DOHH2 (cell line): Measurements from ENCODE around the gene LRP4.
A peak's percentile ranks its signal among the peaks of the same experiment; 100 is the strongest.

ENCODE experiments used
- H3F3A ChIP-seq: fragments of 200-600 bp; sonication (generic), shearing (Covaris generic); 2 replicates; pipeline ENCODE4 v1.6.0; 2016; ENCODE audit warnings: antibody characterized with exemption, mild to moderate bottlenecking; ENCODE audit not compliant: control insufficient read depth, insufficient read depth
- H3K27ac ChIP-seq: fragments of 200-600 bp; sonication (generic); 2 replicates; pipeline ENCODE4 v1.5.1; 2014; ENCODE audit warnings: low read depth, mild to moderate bottlenecking, low read length, moderate library complexity
- H3K27me3 ChIP-seq: fragments of 200-600 bp; sonication (generic); 2 replicates; pipeline ENCODE4 v1.6.1; 2014; ENCODE audit warnings: mild to moderate bottlenecking, low read length, mixed read lengths; ENCODE audit not compliant: control insufficient read depth
- H3K36me3 ChIP-seq: fragments of 200-600 bp; sonication (generic); 2 replicates; pipeline ENCODE4 v1.6.1; 2014; ENCODE audit warnings: mild to moderate bottlenecking, low read length, moderate library complexity, mixed read lengths; ENCODE audit not compliant: control insufficient read depth
- H3K4me1 ChIP-seq: fragments of 200-600 bp; sonication (generic); 2 replicates; pipeline ENCODE4 v1.6.1; 2014; ENCODE audit warnings: mild to moderate bottlenecking, low read length, mixed read lengths; ENCODE audit not compliant: control insufficient read depth
- H3K4me2 ChIP-seq: fragments of 200-600 bp; sonication (generic); 2 replicates; pipeline ENCODE4 v1.6.0; 2014; ENCODE audit warnings: mild to moderate bottlenecking, low read length, moderate library complexity
- H3K4me3 ChIP-seq: fragments of 200-600 bp; sonication (generic); 2 replicates; pipeline ENCODE4 v1.5.1; 2014; ENCODE audit warnings: mild to moderate bottlenecking, low read length, mixed read lengths
- H3K79me2 ChIP-seq: fragments of 200-600 bp; sonication (generic); 2 replicates; pipeline ENCODE4 v1.6.1; 2014; ENCODE audit warnings: mild to moderate bottlenecking, low read length, mixed read lengths; ENCODE audit not compliant: control insufficient read depth
- H3K9me2 ChIP-seq: fragments of 200-600 bp; sonication (generic); replicated peaks from 2 replicates; pipeline ENCODE4 v1.6.1; 2014; ENCODE audit warnings: mild to moderate bottlenecking, low read length, mixed read lengths; ENCODE audit not compliant: control insufficient read depth
- H3K9me3 ChIP-seq: fragments of 200-600 bp; sonication (generic); 2 replicates; pipeline ENCODE4 v1.6.1; 2014; ENCODE audit warnings: antibody characterized with exemption, low read length, mixed read lengths; ENCODE audit not compliant: control insufficient read depth, insufficient read depth
- H4K20me1 ChIP-seq: fragments of 200-600 bp; sonication (generic); 2 replicates; pipeline ENCODE4 v1.6.0; 2014; ENCODE audit warnings: low read depth, mild to moderate bottlenecking, antibody characterized with exemption, low read length, moderate library complexity; ENCODE audit not compliant: control insufficient read depth, insufficient read depth
- CTCF ChIP-seq: fragments of 200-600 bp; sonication (generic); IDR thresholded peaks from one replicate; pipeline ENCODE4 v1.5.1; 2014; ENCODE audit warnings: antibody characterized with exemption, mild to moderate bottlenecking, low read depth, low read length; ENCODE audit not compliant: poor library complexity, severe bottlenecking
- EZH2phosphoT487 ChIP-seq: fragments of 200-600 bp; sonication (generic); IDR thresholded peaks from 2 replicates; pipeline ENCODE4 v1.6.1; 2017; ENCODE audit warnings: borderline replicate concordance, mild to moderate bottlenecking, antibody characterized with exemption, low read length, moderate library complexity, mixed read lengths

LRP4 gene

GRCh38 chr11:46849631-46850030, 68.7 kb downstream of the LRP4 start:
- Histone ChIP-seq H3K36me3 (peaks cover 7% of the 10 kb centered on the region; the same call in 1 of the 2 replicates), H3K9me2 (no peaks in the 10 kb centered on the region), H3K4me1 (peaks cover 18% of the 10 kb centered on the region), H3K79me2 (peaks cover 15% of the 10 kb centered on the region), H3K4me3 (no peak overlapping the region), H3F3A (0 out of 2 replicates have a peak, but pooled peaks cover 2% of the 10 kb centered on the region), H3K4me2 (no peak overlapping the region), H3K27me3 (no peaks in the 10 kb centered on the region), H3K27ac (no peak overlapping the region), H3K9me3 (no peaks in the 10 kb centered on the region), H4K20me1 (peaks cover 5% of the 10 kb centered on the region)
- no peak for TF ChIP-seq EZH2phosphoT487
- TF ChIP-seq CTCF: no peak

GRCh38 chr11:46846510-46846830, 71.9 kb downstream of the LRP4 start:
- Histone ChIP-seq H3K9me3 (no peaks in the 10 kb centered on the region), H3K4me1 (peaks cover 28% of the 10 kb centered on the region), H3K27me3 (no peaks in the 10 kb centered on the region), H3K36me3 (peaks cover 35% of the 10 kb centered on the region), H4K20me1 (peaks cover 21% of the 10 kb centered on the region), H3K9me2 (no peaks in the 10 kb centered on the region), H3K79me2 (peaks cover 46% of the 10 kb centered on the region), H3K4me2 (peak overlapping the region; percentile 62), H3K4me3 (peak overlapping the region; percentile 89), H3K27ac (no peak overlapping the region), H3F3A (0 out of 2 replicates have a peak, but pooled peaks cover 2% of the 10 kb centered on the region)
- TF ChIP-seq EZH2phosphoT487 (no peak), CTCF (no peak)

- H4K20me1 ChIP-seq: peaks cover 21% of the 10 kb centered on the region
- no peaks in the 10 kb centered on the region for H3F3A ChIP-seq
- TF ChIP-seq EZH2phosphoT487 (no peak), CTCF (no peak)
- H3K79me2 ChIP-seq: peaks cover 52% of the 10 kb centered on the region
- peak within 1 kb of the TSS; percentile 89 for H3K4me3 ChIP-seq
- peak within 1 kb of the TSS; percentile 62 for H3K4me2 ChIP-seq
- H3K27me3 ChIP-seq: no peaks in the 10 kb centered on the region
- no peaks in the 10 kb centered on the region for H3K9me3 ChIP-seq
- H3K27ac ChIP-seq: peak within 1 kb of the TSS; percentile 56
- no peaks in the 10 kb centered on the region for H3K9me2 ChIP-seq
- H3K4me1 ChIP-seq: peaks cover 28% of the 10 kb centered on the region
- peaks cover 39% of the 10 kb centered on the region for H3K36me3 ChIP-seq
These were observed 72.4 kb downstream of the LRP4 start, which contains the start of gene CKAP5 for GRCh38 chr11:46845740-46846509. CKAP5 (minus strand) TSS chr11:46846280; CDS start chr11:46821231, 25,049 bp downstream.
